ENCODE measurements around the gene LRIT2. TPM values are rescaled to one million over a fixed set of nuclear protein-coding genes. Genes with fewer than 3 reads are reported as not detected.

Gene LRIT2
- total RNA-seq, 1 experiment from 2014 or later: not detected

GRCh38 chr10:84196941-84197340 lies 28.4 kb downstream of the LRIT2 start:
- in situ Hi-C loops (cut with HindIII; ENCODE audit: low pct_unique_long_range_greater_than_20kb, low sequenced_read_pairs) (no loop called here), intact Hi-C loops (cut with micrococcal nuclease; ENCODE audit: unreplicated experiment) (no loop called here)
- no peak for TF ChIP-seq TCF7L2 (IDR thresholded peaks at IDR 0.05; ENCODE audit: low read depth, low read length)
- TF ChIP-seq CTCF (IDR thresholded peaks at IDR 0.05): no peak
- no peak for TF ChIP-seq POLR2AphosphoS5 (IDR thresholded peaks at IDR 0.05; ENCODE audit: low read depth, low read length)
- TF ChIP-seq SIN3A (IDR thresholded peaks at IDR 0.05; ENCODE audit: borderline replicate concordance, insufficient read depth, low read depth, low read length): no peak
- TF ChIP-seq REST (IDR thresholded peaks at IDR 0.05; ENCODE audit: insufficient read depth in 1 of 2, low read depth in 2 of 2, low read length in 1 of 2): no peak
- H3K4me3 ChIP-seq (ENCODE audit: low read depth in 2 of 2, low read length in 2 of 2): no peak overlapping the region
- ChIA-PET POLR2A (no interaction called here), CTCF (no interaction called here)
- H3K27me3 ChIP-seq (ENCODE audit: control insufficient read depth, insufficient read depth, low read length): peaks cover 40% of the 10 kb centered on the region
- DNase-seq (ENCODE audit: low read depth, low spot score) (no peak), ATAC-seq (peak; percentile 39; the same call in 1 of the 2 replicates)
- no peaks in the 10 kb centered on the region for H3K36me3 ChIP-seq (ENCODE audit: control insufficient read depth, insufficient read depth, low read length)
- no peak overlapping the region for H3K27ac ChIP-seq (ENCODE audit: low read length)
- H3K9me3 ChIP-seq (ENCODE audit: control insufficient read depth, insufficient read depth, low read depth, low read length): no peaks in the 10 kb centered on the region
- no TSS peak for BruUV-seq (replicated peaks)
- H3K4me1 ChIP-seq (ENCODE audit: control insufficient read depth, insufficient read depth, low read length): peaks cover 13% of the 10 kb centered on the region

- Histone ChIP-seq H3K36me3 (ENCODE audit: control insufficient read depth, insufficient read depth, low read length) (no peaks in the 10 kb centered on the region), H3K4me1 (ENCODE audit: control insufficient read depth, insufficient read depth, low read length) (peaks cover 13% of the 10 kb centered on the region), H3K27me3 (ENCODE audit: control insufficient read depth, insufficient read depth, low read length) (peaks cover 43% of the 10 kb centered on the region), H3K27ac (ENCODE audit: low read length) (no peak overlapping the region), H3K9me3 (ENCODE audit: control insufficient read depth, insufficient read depth, low read depth, low read length) (no peaks in the 10 kb centered on the region), H3K4me3 (ENCODE audit: low read depth in 2 of 2, low read length in 2 of 2) (no peak overlapping the region)
- intact Hi-C loops (cut with micrococcal nuclease; ENCODE audit: unreplicated experiment) (no loop called here), in situ Hi-C loops (cut with HindIII; ENCODE audit: low pct_unique_long_range_greater_than_20kb, low sequenced_read_pairs) (no loop called here)
- CTCF ChIA-PET: no interaction called here
- no TSS peak for BruUV-seq (replicated peaks)
- TF ChIP-seq POLR2AphosphoS5 (IDR thresholded peaks at IDR 0.05; ENCODE audit: low read depth, low read length): no peak
- DNase-seq (ENCODE audit: low read depth, low spot score): no peak
- peak; percentile 38 for ATAC-seq
- POLR2A ChIA-PET: no interaction called here
These were observed 29.3 kb downstream of the LRIT2 start for GRCh38 chr10:84196083-84196482.

GRCh38 chr10:84195044-84195830 lies 30.1 kb downstream of the LRIT2 start:
- H3K9me3 ChIP-seq (ENCODE audit: control insufficient read depth, insufficient read depth, low read depth, low read length): no peaks in the 10 kb centered on the region
- no peak overlapping the region for H3K4me3 ChIP-seq (ENCODE audit: low read depth in 2 of 2, low read length in 2 of 2)
- in situ Hi-C loops (cut with HindIII; ENCODE audit: low pct_unique_long_range_greater_than_20kb, low sequenced_read_pairs) (no loop called here), intact Hi-C loops (cut with micrococcal nuclease; ENCODE audit: unreplicated experiment) (no loop called here)
- peak; percentile 23; the same call in 1 of the 2 replicates for ATAC-seq
- no peak for DNase-seq (ENCODE audit: low read depth, low spot score)
- ChIA-PET CTCF (no interaction called here), POLR2A (no interaction called here)
- H3K4me1 ChIP-seq (ENCODE audit: control insufficient read depth, insufficient read depth, low read length): peaks cover 13% of the 10 kb centered on the region
- H3K36me3 ChIP-seq (ENCODE audit: control insufficient read depth, insufficient read depth, low read length): no peaks in the 10 kb centered on the region
- TF ChIP-seq TCF7L2 (IDR thresholded peaks at IDR 0.05; ENCODE audit: low read depth, low read length) (no peak), SIN3A (IDR thresholded peaks at IDR 0.05; ENCODE audit: borderline replicate concordance, insufficient read depth, low read depth, low read length) (no peak), CTCF (IDR thresholded peaks at IDR 0.05) (no peak), POLR2AphosphoS5 (IDR thresholded peaks at IDR 0.05; ENCODE audit: low read depth, low read length) (no peak), REST (IDR thresholded peaks at IDR 0.05; ENCODE audit: insufficient read depth in 1 of 2, low read depth in 2 of 2, low read length in 1 of 2) (no peak)
- peaks cover 43% of the 10 kb centered on the region for H3K27me3 ChIP-seq (ENCODE audit: control insufficient read depth, insufficient read depth, low read length)
- H3K27ac ChIP-seq (ENCODE audit: low read length): no peak overlapping the region
- no TSS peak for BruUV-seq (replicated peaks)
